ENCODE results near the gene CHPT1. TPM values are rescaled to one million over a fixed set of nuclear protein-coding genes. Genes with fewer than 3 reads are reported as not detected.

CHPT1 gene
- total RNA-seq (2022) (28.1 and 33.5 TPM in 2 replicates), Bru-seq, nascent RNA (percentile 75 among the genes with signal in this experiment), BruChase-seq, experiment 1, labeled RNA remaining after a 6-hour chase (percentile 63 among the genes with signal in this experiment), BruChase-seq, experiment 2, labeled RNA remaining after a 2-hour chase (percentile 71 among the genes with signal in this experiment)
- long read RNA-seq, transcript CHPT1-201 (9 exons, 1,585 nt): major isoform, 56 of 87 reads
- long read RNA-seq, transcript CHPT1-205 (8 exons, 2,001 nt): minor isoform, 7 of 87 reads
- long read RNA-seq, partial matches to known transcripts: 3 of 87 reads
- long read RNA-seq, other reads (novel, unspliced or antisense): 20 of 87 reads

GRCh38 chr12:101697197-101697929, at the start of gene CHPT1:
CHPT1 (plus strand) TSS chr12:101697640; CDS start chr12:101697862, 222 bp downstream.
- ChIA-PET CTCF (interaction anchor here (0.6 to 1.5 kb wide), 4 partner anchors 9 to 349 kb away, joined by 3 to 4 read pairs (median 3); no protein-coding TSS in a partner anchor), POLR2A (interaction anchor here (0.7 to 2.5 kb wide), 5 partner anchors 10 to 290 kb away, joined by 3 to 18 read pairs (median 6); partner anchors contain the start of genes ARL1 and GNPTAB)
- intact Hi-C loops (cut with micrococcal nuclease): loop anchor here (5.0 kb wide), 1 partner anchor 60 kb away; no protein-coding TSS in a partner anchor
- peak; percentile 52 for DNase-seq (ENCODE audit: unreplicated experiment)
- H3K27ac Mint-ChIP-seq (ENCODE audit: low read depth, unreplicated experiment): peak within 1 kb of the TSS; percentile 78
- H3K9me3 Mint-ChIP-seq (ENCODE audit: unreplicated experiment): no peaks in the 10 kb centered on the region
- H3K4me1 Mint-ChIP-seq (ENCODE audit: insufficient read depth, unreplicated experiment): peaks cover 38% of the 10 kb centered on the region
- no peaks in the 10 kb centered on the region for H3K27me3 Mint-ChIP-seq (ENCODE audit: insufficient read depth, unreplicated experiment)
- TF ChIP-seq CTCF (IDR thresholded peaks at IDR 0.05; ENCODE audit: unreplicated experiment): no peak
- no TSS peak for BruUV-seq (replicated peaks)
- peaks cover 5% of the 10 kb centered on the region for H3K36me3 Mint-ChIP-seq (ENCODE audit: insufficient read depth, unreplicated experiment)
- H3K4me3 Mint-ChIP-seq (ENCODE audit: unreplicated experiment): peak within 1 kb of the TSS; percentile 91

- BruUV-seq (replicated peaks): no TSS peak
- ChIA-PET POLR2A (no interaction called here), CTCF (no interaction called here)
- Mint-ChIP-seq H3K4me1 (ENCODE audit: insufficient read depth, unreplicated experiment) (no peaks in the 10 kb centered on the region), H3K9me3 (ENCODE audit: unreplicated experiment) (no peaks in the 10 kb centered on the region), H3K4me3 (ENCODE audit: unreplicated experiment) (no peak overlapping the region), H3K27ac (ENCODE audit: low read depth, unreplicated experiment) (no peak overlapping the region), H3K27me3 (ENCODE audit: insufficient read depth, unreplicated experiment) (peaks cover under 1% of the 10 kb centered on the region), H3K36me3 (ENCODE audit: insufficient read depth, unreplicated experiment) (no peaks in the 10 kb centered on the region)
- no peak for TF ChIP-seq CTCF (IDR thresholded peaks at IDR 0.05; ENCODE audit: unreplicated experiment)
- DNase-seq (ENCODE audit: unreplicated experiment): no peak
- intact Hi-C loops (cut with micrococcal nuclease): no loop called here
These were observed 49.7 kb upstream of the CHPT1 start for GRCh38 chr12:101647711-101648110.

GRCh38 chr12:101648195-101648594, 49.2 kb upstream of the CHPT1 start:
- DNase-seq (ENCODE audit: unreplicated experiment): no peak
- Mint-ChIP-seq H3K27me3 (ENCODE audit: insufficient read depth, unreplicated experiment) (peaks cover 6% of the 10 kb centered on the region), H3K36me3 (ENCODE audit: insufficient read depth, unreplicated experiment) (no peaks in the 10 kb centered on the region), H3K4me1 (ENCODE audit: insufficient read depth, unreplicated experiment) (no peaks in the 10 kb centered on the region), H3K4me3 (ENCODE audit: unreplicated experiment) (no peak overlapping the region), H3K27ac (ENCODE audit: low read depth, unreplicated experiment) (no peak overlapping the region), H3K9me3 (ENCODE audit: unreplicated experiment) (no peaks in the 10 kb centered on the region)
- BruUV-seq (replicated peaks): no TSS peak
- no peak for TF ChIP-seq CTCF (IDR thresholded peaks at IDR 0.05; ENCODE audit: unreplicated experiment)
- CTCF ChIA-PET: no interaction called here
- intact Hi-C loops (cut with micrococcal nuclease): no loop called here
- POLR2A ChIA-PET: no interaction called here

GRCh38 chr12:101650346-101651117, 46.9 kb upstream of the CHPT1 start:
- Mint-ChIP-seq H3K27me3 (ENCODE audit: insufficient read depth, unreplicated experiment) (peaks cover 14% of the 10 kb centered on the region), H3K27ac (ENCODE audit: low read depth, unreplicated experiment) (no peak overlapping the region), H3K4me1 (ENCODE audit: insufficient read depth, unreplicated experiment) (no peaks in the 10 kb centered on the region), H3K36me3 (ENCODE audit: insufficient read depth, unreplicated experiment) (no peaks in the 10 kb centered on the region), H3K9me3 (ENCODE audit: unreplicated experiment) (no peaks in the 10 kb centered on the region), H3K4me3 (ENCODE audit: unreplicated experiment) (no peak overlapping the region)
- no peak for DNase-seq (ENCODE audit: unreplicated experiment)
- POLR2A ChIA-PET: no interaction called here
- TF ChIP-seq CTCF (IDR thresholded peaks at IDR 0.05; ENCODE audit: unreplicated experiment): no peak
- intact Hi-C loops (cut with micrococcal nuclease): no loop called here
- BruUV-seq (replicated peaks): no TSS peak
- CTCF ChIA-PET: no interaction called here

Measured in MCF 10A (cell line).